HG03025 (cell line): ENCODE results near the gene OSGIN1.
"Not testable (repeated sequence)": the region's sequence is repeated elsewhere in the genome, so short reads cannot be mapped to it uniquely, and the experiment has no call there.

Experiments used
- ATAC-seq: cut with Tn5 transposase; IDR thresholded peaks from one replicate; pipeline ENCODE4 v1.9.1; 2021; ENCODE audit warnings: mild to moderate bottlenecking, moderate library complexity; ENCODE audit not compliant: unreplicated experiment, low FRiP score

Gene OSGIN1

GRCh38 chr16:83940119-83940518 is 12.9 kb upstream of the OSGIN1 start:
- ATAC-seq, result no peak

DNA sequence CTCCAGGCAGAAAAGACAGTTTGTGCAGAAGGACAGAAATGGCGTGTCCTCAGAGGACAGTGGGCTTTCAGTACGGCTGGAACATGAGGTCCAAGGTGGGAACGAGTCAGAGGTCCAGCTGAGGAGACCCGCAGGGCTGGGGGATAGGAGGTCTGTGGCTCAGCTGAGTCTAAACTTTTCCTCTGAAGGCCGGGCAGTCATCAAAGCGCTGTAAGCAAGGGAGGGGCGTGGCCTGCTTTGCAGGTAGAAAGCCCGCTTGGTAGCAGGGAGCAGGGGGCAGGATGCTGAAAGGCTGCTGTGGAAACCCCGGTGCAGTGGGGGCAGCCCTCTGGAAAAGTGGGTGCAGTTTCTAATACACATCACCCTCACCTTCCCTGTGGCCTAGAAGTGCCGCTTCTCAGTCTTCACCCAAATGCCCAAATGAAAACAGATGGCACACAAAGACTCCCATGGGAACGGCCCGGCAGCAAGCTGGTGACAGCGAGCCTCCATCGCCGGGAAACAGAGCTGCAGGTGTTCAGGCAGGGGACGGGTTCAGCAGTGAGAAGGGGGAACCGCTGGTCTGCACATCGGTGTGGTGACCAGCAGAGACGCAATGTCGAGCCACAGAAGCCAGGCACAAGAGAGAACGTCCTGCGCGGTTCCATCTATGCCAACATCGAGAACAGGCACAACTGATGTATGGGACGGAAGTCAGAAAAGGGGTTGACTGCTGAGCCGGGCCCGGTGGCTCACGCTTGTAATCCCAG is 12.2 kb upstream of the OSGIN1 start:
- ATAC-seq, result no peak

GRCh38 chr16:83941546-83941945 is 11.5 kb upstream of the OSGIN1 start:
- not testable (repeated sequence) for ATAC-seq

DNA sequence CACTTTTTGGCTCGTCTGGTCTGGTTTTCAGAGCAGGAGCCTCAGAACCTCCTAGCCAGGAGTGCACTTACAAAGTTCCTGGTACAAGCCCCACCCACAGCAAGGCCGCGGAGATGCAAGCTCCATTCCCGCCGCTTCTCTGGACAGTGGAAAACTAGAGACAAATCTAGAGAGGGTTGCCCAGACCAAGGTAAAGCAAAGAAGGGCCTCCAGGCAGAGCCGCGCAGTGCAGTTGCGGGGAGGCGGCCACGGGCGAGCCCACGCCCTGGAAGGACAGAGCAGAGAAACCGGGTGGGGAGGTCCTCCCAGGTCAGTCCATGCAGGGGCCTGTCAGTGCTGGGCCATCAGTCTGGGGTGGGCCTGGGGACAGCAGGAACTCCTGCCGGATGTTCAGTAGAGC is 11.0 kb upstream of the OSGIN1 start:
- ATAC-seq, result no peak

DNA sequence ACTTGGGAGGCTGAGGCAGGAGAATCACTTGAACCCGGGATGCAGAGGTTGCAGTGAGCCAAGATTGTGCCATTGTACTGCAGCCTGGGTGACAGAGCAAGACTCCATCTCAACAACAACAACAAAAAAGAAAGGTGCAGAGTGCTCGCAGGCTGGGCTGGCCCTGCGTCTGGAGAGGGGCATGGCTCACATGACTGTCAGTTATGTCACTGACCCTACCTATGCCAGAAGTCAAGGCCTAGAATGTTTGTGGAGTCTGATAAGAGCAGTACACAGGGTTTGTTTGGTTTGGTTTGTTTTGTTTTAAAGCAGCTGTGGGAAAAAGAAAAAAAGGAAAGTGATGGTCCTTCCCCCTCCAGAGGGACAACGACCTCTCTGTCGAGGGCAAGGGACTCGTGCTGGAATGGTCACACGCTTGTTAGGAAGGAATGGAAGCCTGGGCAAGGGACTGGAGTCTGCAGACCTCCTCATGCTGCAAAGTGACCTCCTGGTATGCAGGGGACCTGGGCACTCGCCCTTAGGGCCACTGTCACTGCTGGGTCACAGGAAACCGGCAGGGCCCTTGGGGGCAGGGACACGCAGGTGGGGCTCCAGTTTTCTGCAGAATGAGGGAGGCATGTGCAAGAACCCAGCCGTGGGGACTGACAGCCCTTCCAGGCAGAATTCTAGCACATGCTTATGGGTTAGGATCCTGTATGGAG is 10.1 kb upstream of the OSGIN1 start:
- no peak for ATAC-seq

DNA sequence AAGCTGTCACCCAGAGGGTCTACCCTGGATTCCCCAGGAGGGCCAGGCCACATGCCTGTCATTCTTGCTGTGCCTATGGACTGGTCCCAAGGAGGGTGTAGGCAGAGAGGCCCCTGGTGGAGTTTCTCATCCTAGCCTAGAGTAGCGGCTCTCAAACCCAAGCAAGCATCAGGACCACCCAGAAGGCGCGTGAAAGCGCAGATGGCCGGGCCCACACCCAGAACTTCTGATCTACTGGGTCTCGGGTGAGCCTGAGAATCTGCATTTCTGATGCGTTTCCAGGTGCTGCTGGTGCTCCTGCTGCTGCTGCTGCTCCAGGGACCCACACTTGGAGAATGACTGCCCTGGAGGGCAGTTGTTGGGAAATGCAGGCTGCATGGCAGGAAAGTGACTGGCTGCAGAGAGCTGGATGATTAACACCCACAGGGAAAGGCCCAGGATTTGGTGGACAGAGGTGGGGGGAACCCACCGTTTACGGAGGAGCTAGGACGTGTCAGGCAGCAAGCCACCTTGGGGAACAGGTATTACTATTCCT is 9.5 kb upstream of the OSGIN1 start:
- ATAC-seq, result no peak

GRCh38 chr16:83945587-83945986 is 7.5 kb upstream of the OSGIN1 start:
- ATAC-seq, result no peak

DNA sequence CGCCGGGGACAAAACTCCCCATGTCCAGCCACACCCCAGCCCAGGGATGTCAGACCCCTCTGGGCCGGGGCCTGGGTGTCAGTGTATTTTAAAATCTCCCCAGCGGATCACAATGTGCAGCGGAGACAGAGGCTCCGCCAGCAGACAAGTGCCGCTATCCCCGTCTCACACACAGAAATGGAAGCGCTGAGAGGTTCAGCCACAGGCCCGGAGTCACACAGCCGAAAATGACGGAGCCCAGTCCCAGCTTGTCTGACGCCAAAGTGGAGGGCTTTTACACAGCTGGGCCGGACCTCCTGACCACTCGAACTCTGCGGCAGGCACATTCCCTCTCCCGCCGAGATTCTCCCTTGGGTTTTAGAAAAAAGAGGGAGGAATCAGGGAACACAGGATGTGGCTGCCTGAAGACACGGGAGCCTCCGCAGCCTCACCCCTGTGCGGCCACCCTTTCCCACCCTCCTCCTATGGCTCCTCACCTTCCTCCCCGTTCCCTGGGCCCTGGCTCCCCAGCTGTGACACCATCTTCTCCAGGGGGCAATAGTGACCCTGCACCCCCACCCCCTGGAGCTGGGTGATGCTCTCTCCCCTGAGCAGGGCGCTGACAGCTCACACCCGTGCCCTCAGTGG is 6.8 kb upstream of the OSGIN1 start:
- ATAC-seq, result no peak

DNA sequence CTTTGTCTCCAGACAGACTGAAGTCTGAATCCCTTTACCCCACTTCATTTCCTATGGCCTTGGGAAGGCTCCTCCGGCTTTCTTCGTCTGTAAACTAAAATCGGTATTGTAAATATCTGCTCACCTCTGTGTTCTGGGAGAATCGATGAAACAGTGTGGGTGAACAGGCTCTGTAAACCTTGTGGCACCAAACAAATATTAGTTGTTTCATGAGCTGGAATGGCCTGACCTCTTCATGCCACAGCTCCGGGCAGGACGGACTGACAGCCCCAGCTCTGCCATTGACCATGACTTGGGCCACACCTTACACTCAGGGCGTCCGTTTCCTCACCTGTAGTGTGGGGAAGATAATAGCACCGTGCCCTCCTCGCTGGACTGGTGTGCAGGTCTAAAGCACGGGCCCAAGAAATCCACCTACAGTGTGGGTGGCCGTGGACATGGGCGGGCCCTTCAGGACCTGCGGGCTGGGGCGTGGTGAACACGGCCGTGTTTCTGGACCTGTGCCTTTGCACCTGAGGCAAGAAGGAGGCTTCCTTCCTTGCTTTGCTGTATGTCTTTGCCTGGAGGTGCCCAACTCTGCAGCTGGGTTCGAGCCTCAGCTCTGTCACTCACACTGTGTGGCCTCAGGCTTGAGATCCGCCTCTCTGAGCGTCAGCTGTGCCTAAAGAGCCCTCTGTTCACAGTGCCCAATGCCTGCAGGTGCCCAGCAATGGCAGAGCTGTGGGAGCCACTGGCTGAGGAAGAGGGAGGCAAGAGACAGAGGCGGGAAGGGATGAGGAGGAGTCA is 6.1 kb upstream of the OSGIN1 start:
- ATAC-seq, result no peak

GRCh38 chr16:83947642-83948234 is 5.3 kb upstream of the OSGIN1 start:
- no peak for ATAC-seq

GRCh38 chr16:83948914-83949723 is 3.9 kb upstream of the OSGIN1 start:
- ATAC-seq, result no peak

GRCh38 chr16:83949724-83950001 is 3.4 kb upstream of the OSGIN1 start:
- ATAC-seq, result no peak

DNA sequence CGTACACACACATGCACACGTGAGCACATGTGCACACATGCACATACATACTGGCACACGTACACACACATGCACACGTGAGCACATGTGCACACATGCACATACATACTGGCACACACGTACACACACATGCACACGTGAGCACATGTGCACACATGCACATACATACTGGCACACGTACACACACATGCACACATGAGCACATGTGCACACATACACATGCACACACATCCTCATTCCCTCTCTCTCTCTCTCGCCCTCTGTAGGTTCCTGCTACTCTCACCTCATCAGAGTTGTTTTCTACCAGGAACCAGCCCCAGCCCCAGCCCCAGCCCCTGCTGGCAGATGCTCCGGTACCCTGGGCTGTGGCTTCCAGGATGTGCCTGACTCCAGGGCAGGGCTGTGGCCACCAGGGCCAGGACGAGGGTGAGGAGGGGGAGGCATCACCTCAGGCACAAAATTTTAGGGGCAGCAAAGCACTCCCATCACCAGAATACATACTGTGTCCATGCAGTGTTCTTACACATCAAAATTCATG is 2.1 kb upstream of the OSGIN1 start:
- ATAC-seq, result not testable (repeated sequence)

DNA sequence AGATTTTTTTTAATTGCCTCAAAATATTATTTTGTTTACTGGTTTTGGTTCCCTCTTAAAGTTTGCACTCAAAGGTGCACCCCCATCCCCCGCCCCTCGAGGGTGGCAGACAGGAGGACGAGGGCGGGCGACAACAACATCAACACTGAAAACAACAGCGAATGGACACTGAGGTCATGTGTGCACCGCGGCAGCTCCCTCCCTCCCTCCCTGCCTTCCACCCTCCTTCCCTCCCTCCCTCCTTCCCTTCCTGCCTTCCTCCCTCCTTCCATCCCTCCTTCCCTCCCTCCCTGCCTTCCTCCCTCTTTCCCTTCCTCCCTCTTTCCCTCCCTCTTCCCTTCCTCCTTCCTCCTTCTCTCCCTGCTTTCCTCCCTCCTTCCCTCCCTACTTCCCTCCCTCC is 1.5 kb upstream of the OSGIN1 start:
- ATAC-seq, result no peak

- no peak for ATAC-seq
These were observed 477 bp upstream of the OSGIN1 start for GRCh38 chr16:83952587-83952939.

- no peak for ATAC-seq
These were observed 946 bp downstream of the OSGIN1 start for GRCh38 chr16:83953796-83954576.

DNA sequence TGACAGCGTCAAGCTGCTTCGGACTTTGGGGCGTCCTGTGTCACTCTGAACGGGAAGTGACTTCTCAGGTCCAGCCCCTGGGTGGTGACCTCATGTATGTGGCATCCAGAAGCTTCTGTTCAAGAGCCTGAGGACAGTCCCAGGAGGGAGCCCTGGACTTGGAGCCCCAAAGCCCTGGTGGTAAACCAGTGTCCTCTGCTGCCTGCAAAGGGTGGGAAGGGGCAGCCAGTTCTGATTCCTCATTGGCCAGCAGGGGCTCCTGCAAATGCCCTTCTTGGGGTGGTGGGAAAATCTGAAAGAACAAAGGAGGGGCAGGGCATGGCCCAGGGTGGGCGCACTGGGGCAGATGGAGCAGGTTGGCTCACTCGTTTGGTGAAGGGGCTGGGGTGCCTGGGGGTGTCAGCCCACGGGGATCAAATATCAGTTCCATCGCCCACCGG is 1.6 kb downstream of the OSGIN1 start:
- no peak for ATAC-seq

GRCh38 chr16:83955218-83956130 is 2.4 kb downstream of the OSGIN1 start:
- ATAC-seq, result no peak
